ENCODE data around the gene KRTAP1-4. TPM values are rescaled to one million over a fixed set of nuclear protein-coding genes. Genes with fewer than 3 reads are reported as not detected.

The KRTAP1-4 gene
- total RNA-seq, 3 donors from 2014 or later (not counting 1 experiment from before 2014, with no cell fraction given) = not detected

GRCh38 chr17:41009936-41010335 is 20.1 kb downstream of the KRTAP1-4 start:
- no peaks in the 10 kb centered on the region for H3K27me3 ChIP-seq (ENCODE audit: control insufficient read depth, insufficient read depth, low read length)
- H3K9me3 ChIP-seq (ENCODE audit: control insufficient read depth, insufficient read depth, low read length) = no peaks in the 10 kb centered on the region
- H3K27me3 Mint-ChIP-seq (ENCODE audit: low read depth in 2 of 2) = peaks cover 12 to 17% of the 10 kb centered on the region in 2 donors
- ATAC-seq (no peak), DNase-seq (no peak)
- no peak overlapping the region for H3K4me3 ChIP-seq (ENCODE audit: low read length)
- H3K36me3 ChIP-seq (ENCODE audit: control insufficient read depth, insufficient read depth, low read length) = no peaks in the 10 kb centered on the region
- H3K9me3 Mint-ChIP-seq = no peaks in the 10 kb centered on the region
- no peaks in the 10 kb centered on the region for H3K4me1 ChIP-seq (ENCODE audit: control insufficient read depth, insufficient read depth, low read length)
- H3K27ac Mint-ChIP-seq = no peak overlapping the region
- TF ChIP-seq CTCF (IDR thresholded peaks at IDR 0.05) = no peak
- H3K36me3 Mint-ChIP-seq = no peaks in the 10 kb centered on the region
- no peaks in the 10 kb centered on the region for H3K4me1 Mint-ChIP-seq
- H3K27ac ChIP-seq (ENCODE audit: low read length) = no peak overlapping the region
- WGBS (ENCODE audit: insufficient coverage) = no CpG with 5 or more reads among the region's 1 CpG
- no peak overlapping the region for H3K4me3 Mint-ChIP-seq
- intact Hi-C loops (cut with micrococcal nuclease) = no loop called here

GRCh38 chr17:41009301-41009760 is 20.7 kb downstream of the KRTAP1-4 start:
- H3K36me3 ChIP-seq (ENCODE audit: control insufficient read depth, insufficient read depth, low read length) = no peaks in the 10 kb centered on the region
- Mint-ChIP-seq H3K27ac (no peak overlapping the region), H3K4me3 (no peak overlapping the region), H3K4me1 (no peaks in the 10 kb centered on the region), H3K27me3 (ENCODE audit: low read depth in 2 of 2) (peaks cover 12 to 17% of the 10 kb centered on the region in 2 donors), H3K9me3 (no peaks in the 10 kb centered on the region), H3K36me3 (no peaks in the 10 kb centered on the region)
- intact Hi-C loops (cut with micrococcal nuclease) = no loop called here
- no peak overlapping the region for H3K27ac ChIP-seq (ENCODE audit: low read length)
- TF ChIP-seq CTCF (IDR thresholded peaks at IDR 0.05) = no peak
- peaks cover under 1% of the 10 kb centered on the region for H3K27me3 ChIP-seq (ENCODE audit: control insufficient read depth, insufficient read depth, low read length)
- no peaks in the 10 kb centered on the region for H3K9me3 ChIP-seq (ENCODE audit: control insufficient read depth, insufficient read depth, low read length)
- ATAC-seq (no peak), DNase-seq (no peak)
- no peak overlapping the region for H3K4me3 ChIP-seq (ENCODE audit: low read length)
- WGBS (ENCODE audit: insufficient coverage) = 77% methylated on average over 4 of the region's 4 CpGs
- H3K4me1 ChIP-seq (ENCODE audit: control insufficient read depth, insufficient read depth, low read length) = no peaks in the 10 kb centered on the region

- Mint-ChIP-seq H3K9me3 (no peaks in the 10 kb centered on the region), H3K4me3 (no peak within 1 kb of the TSS), H3K4me1 (no peaks in the 10 kb centered on the region), H3K27ac (no peak within 1 kb of the TSS), H3K27me3 (ENCODE audit: low read depth in 2 of 2) (peaks cover 12 to 19% of the 10 kb centered on the region in 2 donors), H3K36me3 (no peaks in the 10 kb centered on the region)
- Histone ChIP-seq H3K4me1 (ENCODE audit: control insufficient read depth, insufficient read depth, low read length) (no peaks in the 10 kb centered on the region), H3K36me3 (ENCODE audit: control insufficient read depth, insufficient read depth, low read length) (no peaks in the 10 kb centered on the region), H3K9me3 (ENCODE audit: control insufficient read depth, insufficient read depth, low read length) (no peaks in the 10 kb centered on the region), H3K27ac (ENCODE audit: low read length) (no peak within 1 kb of the TSS), H3K27me3 (ENCODE audit: control insufficient read depth, insufficient read depth, low read length) (peaks cover 5% of the 10 kb centered on the region), H3K4me3 (ENCODE audit: low read length) (no peak within 1 kb of the TSS)
- intact Hi-C loops (cut with micrococcal nuclease) = no loop called here
- DNase-seq (no peak), ATAC-seq (no peak)
- WGBS (ENCODE audit: insufficient coverage) = 93% methylated on average over 6 of the region's 8 CpGs
- TF ChIP-seq CTCF (IDR thresholded peaks at IDR 0.05) = no peak
These were observed 21.2 kb downstream of the KRTAP1-4 start, which contains the start of gene KRTAP3-1 for GRCh38 chr17:41008811-41009210. KRTAP3-1 (minus strand) TSS chr17:41009128; CDS start chr17:41009074, 54 bp downstream.

- H3K4me3 ChIP-seq (ENCODE audit: low read length) = no peak overlapping the region
- no peak for TF ChIP-seq CTCF (IDR thresholded peaks at IDR 0.05)
- intact Hi-C loops (cut with micrococcal nuclease) = no loop called here
- H3K27me3 ChIP-seq (ENCODE audit: control insufficient read depth, insufficient read depth, low read length) = peaks cover 7% of the 10 kb centered on the region
- no peaks in the 10 kb centered on the region for H3K4me1 ChIP-seq (ENCODE audit: control insufficient read depth, insufficient read depth, low read length)
- peaks cover 2 to 14% of the 10 kb centered on the region in 2 donors for H3K27me3 Mint-ChIP-seq (ENCODE audit: low read depth in 2 of 2)
- H3K9me3 Mint-ChIP-seq = no peaks in the 10 kb centered on the region
- no peak for DNase-seq
- no peak overlapping the region for H3K4me3 Mint-ChIP-seq
- no peaks in the 10 kb centered on the region for H3K36me3 ChIP-seq (ENCODE audit: control insufficient read depth, insufficient read depth, low read length)
- H3K9me3 ChIP-seq (ENCODE audit: control insufficient read depth, insufficient read depth, low read length) = no peaks in the 10 kb centered on the region
- no peaks in the 10 kb centered on the region for H3K36me3 Mint-ChIP-seq
- WGBS (ENCODE audit: insufficient coverage) = 86% methylated on average over 3 of the region's 3 CpGs
- no peak overlapping the region for H3K27ac ChIP-seq (ENCODE audit: low read length)
- no peak overlapping the region for H3K27ac Mint-ChIP-seq
- no peaks in the 10 kb centered on the region for H3K4me1 Mint-ChIP-seq
- no peak for ATAC-seq
These were observed 25.6 kb downstream of the KRTAP1-4 start for GRCh38 chr17:41004397-41004796.
